ACHN (cell line): Measurements from ENCODE around the gene AMIGO1.

Source experiments
- DNase-seq: peaks from one replicate; pipeline ENCODE4 v3.0.0-alpha.2; 2015
- in situ Hi-C: cut with HindIII; loops from 2 replicates; pipeline ENCODE4 v1.10.0; 2017; ENCODE audit warnings: low sequenced_read_pairs, low pct_ligation_motif_present, low pct_unique_long_range_greater_than_20kb

AMIGO1 gene

DNA sequence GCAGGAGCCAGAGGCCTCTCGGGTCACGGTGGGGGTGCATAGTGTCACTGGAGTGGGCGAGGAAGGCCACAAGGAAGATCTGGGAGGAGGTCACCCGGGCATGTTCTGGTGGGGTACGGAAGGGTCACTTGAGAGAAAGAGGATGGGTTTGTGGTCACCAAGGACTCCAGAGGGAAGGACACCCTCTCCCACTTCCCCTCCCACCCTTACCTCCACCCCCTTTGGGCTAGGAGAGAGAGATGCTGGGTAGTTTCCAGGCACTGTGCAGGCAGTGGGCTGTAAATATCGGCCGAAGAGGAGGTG is 703 bp downstream of the AMIGO1 start:
- no peak for DNase-seq
- in situ Hi-C loops = no loop called here

- in situ Hi-C loops = no loop called here
- no peak for DNase-seq
Observed at GRCh38 chr1:109508001-109508872, 1.3 kb downstream of the AMIGO1 start.

- no peak for DNase-seq
- in situ Hi-C loops = no loop called here
Observed at GRCh38 chr1:109504974-109505373, 4.6 kb downstream of the AMIGO1 start.

DNA sequence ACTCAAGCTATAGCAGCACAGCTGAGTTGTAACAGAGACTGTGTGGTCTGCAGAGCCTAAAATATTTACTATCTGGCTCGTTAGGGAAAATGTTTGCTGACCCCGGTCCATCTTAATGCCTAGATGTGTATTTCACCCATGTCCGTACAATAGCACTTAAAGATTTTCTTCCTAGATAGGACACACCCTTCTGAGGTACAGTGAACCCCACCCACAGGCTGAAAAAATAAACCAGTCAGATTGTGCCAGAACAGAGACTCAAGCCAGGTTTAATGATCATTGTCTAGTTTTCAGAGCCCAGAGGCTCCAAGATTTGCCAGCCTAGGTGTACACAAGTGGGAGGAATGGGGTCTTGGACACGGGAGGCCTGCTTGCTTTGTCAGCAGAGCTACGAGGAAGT is 5.6 kb downstream of the AMIGO1 start:
- in situ Hi-C loops = no loop called here
- DNase-seq = no peak

DNA sequence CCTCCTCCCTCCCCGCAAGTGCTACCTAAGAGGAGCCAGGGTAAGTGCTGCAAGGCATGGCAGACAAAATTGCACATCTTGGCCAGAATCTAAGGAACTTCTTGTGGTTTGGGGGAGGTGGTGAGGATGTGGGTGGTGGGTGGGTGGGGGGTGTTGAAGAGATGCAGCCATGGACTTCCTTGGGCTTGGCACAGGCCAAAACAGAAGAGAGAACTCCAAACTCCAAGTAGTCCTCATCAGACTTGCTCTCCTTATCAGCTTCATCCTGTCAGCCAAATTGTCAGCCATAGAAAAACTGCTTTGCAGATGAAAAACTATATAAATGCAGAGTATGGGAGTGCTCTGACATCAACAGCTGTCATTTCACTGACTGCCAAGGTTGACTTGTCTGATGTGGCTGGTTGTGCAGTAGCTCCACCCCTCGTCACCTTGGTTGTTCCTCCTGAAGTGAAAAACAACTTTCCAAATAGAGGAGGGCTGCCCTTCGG is 7.1 kb downstream of the AMIGO1 start:
- in situ Hi-C loops = no loop called here
- no peak for DNase-seq

DNA sequence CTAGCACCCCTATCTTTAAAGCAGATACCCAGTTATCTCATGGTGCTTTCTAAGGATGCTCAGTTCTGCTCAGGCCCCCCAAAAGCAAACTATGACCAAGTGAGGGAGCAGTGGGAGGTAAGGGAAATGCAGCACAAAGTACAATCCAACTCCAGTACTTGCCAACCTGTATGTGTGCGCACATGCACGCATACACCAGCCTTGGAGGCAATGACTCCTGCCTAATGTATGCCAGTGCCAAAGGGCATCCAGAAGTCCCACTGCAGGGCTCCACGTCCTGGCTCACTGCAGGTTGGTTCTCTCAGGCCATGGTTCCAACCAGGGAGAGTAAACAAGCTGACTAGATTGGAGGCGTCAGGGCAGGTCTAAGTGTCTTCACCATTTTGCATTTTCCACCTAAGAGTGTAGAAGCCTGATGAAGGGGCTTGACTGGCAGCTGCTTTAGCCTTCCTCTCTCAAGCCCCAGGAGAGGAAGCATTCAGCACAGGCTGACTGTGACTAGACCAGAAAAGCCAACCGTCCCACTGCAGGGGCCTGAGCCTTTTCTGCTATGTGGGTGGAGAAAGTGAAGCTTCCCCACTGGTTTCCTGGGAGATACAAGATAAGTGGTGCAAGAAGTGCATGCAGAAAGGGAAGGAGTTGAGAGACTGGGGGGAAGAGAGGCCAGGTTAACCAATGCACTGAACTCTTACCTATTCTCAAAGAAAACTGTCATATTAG is 7.7 kb downstream of the AMIGO1 start:
- in situ Hi-C loops = no loop called here

GRCh38 chr1:109500941-109501381 is 8.6 kb downstream of the AMIGO1 start:
- no peak for DNase-seq
- in situ Hi-C loops = no loop called here

More for the DNA sequence above, 7.7 kb downstream of the AMIGO1 start:
- no peak for DNase-seq

DNA sequence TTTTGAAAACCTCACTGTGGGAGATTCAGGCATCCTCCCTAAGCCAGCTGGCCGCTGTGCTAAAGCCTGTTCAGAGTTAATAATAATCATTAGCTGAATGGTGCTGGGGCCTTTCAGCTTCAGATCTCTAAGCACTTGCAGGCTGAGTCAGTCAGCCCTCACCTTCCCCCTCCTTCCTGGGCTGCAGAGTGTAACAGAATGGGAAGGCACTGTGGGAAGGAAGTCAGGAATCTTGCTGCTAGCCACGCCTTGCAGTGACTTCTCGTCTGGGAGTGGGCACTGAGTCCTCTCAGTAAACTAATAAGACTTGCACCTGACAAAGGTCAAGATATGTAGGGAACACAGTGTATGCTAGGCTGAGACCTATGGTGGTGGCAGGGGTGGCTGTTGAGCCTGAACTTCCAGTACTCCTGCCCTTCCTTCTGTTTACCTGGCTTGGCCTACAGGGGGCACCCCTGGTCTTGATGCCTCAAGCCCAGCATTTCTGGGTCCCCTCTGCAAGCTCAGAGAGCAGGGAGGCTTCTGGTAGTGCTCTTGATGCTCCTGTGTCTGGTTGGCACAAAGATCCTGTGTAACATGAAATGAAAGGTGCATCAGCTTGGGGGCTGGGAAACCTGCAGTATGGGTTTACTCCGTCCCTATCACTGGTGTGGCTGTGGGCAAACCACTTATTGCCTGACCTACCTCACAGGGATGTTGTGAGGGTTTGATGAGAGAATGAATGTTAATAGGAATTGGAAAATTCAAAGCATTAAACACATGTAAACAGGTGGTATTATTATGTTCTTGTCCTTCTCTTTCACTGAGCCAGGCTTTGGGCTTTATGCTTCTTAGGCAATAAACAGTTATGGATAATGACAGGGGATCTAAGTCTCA is 9.6 kb downstream of the AMIGO1 start:
- peak; percentile 78 for DNase-seq
- in situ Hi-C loops = no loop called here

DNA sequence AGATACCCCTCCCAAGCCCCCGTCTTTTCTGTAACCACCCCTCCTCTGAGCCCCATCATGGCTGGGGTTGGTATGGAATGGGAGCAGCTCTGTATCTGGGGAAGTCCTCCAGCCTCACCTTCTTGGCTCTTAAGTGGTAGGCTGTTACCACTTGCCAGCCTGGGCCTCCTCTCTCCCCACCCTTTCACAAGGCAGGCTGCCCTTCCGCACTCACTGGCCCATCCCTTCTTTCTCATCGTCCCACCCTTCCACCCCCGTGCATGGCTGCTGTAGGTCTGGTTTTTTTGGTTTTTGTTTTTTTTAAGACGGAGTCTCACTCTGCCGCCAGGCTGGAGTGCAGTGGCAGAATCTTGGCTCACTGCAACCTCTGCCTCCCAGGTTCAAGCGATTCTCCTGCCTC is 10.4 kb downstream of the AMIGO1 start:
- no peak for DNase-seq
- in situ Hi-C loops = no loop called here

GRCh38 chr1:109498161-109498801 is 11.2 kb downstream of the AMIGO1 start:
- in situ Hi-C loops = no loop called here
- peak; percentile 41 for DNase-seq

DNA sequence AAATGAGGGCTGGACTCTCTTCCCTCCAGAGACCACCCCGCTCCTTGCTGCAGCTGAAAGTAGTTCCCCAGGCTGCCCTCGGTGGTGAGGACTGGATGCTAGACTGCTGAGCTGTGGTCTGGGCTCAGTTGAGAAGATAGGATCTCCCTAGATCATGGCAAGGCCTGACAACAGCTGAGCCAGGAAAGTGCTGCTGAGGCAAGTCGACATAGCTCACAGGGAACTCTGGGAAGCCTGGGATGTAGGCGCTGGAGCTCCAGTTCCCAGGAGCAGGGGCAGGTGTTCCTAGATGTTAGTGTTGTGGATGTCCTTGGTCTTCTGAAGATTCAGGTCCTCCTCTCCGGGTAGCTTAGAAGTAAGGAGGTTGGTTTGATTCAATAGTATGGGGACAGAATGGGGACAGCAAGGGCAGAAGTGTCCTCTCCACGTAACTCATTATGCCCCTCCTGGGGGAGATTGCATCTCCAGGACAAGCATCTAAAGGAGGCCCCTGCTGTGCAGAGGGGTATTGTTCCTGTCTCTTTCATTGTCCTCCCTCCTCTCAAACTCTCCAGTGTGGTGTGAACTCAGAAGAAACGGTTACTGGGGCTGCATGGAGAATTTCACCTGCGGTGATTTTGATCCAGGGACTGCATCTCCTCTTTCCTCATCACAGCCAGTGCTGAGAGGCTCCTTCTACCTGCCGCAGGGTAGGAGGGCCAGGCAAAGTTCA is 11.9 kb downstream of the AMIGO1 start:
- in situ Hi-C loops = no loop called here
- DNase-seq = no peak

DNA sequence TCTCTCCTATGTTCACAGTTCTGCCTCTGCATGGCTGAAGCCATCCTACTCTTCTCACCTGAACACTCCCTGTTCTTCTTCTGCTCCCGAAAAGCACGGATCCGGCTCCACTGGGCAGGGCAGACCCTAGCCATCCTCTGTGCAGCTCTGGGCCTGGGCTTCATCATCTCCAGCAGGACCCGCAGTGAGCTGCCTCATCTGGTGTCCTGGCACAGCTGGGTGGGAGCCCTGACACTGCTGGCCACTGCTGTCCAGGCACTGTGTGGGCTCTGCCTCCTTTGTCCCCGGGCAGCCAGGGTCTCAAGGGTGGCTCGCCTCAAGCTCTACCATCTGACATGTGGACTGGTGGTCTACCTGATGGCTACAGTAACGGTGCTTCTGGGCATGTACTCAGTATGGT is 13.8 kb downstream of the AMIGO1 start:
- in situ Hi-C loops = no loop called here
- DNase-seq = no peak

GRCh38 chr1:109493805-109494539 is 15.6 kb downstream of the AMIGO1 start, which contains the start of gene CYB561D1:
TSS of gene CYB561D1 (plus strand) at chr1:109494094. CDS start at chr1:109494140, 46 bp downstream.
- peak; percentile 84 for DNase-seq
- in situ Hi-C loops = no loop called here

GRCh38 chr1:109493227-109493626 is 16.3 kb downstream of the AMIGO1 start:
- in situ Hi-C loops = no loop called here
- DNase-seq = no peak

GRCh38 chr1:109492779-109493178 is 16.7 kb downstream of the AMIGO1 start:
- in situ Hi-C loops = no loop called here
- DNase-seq = no peak

DNA sequence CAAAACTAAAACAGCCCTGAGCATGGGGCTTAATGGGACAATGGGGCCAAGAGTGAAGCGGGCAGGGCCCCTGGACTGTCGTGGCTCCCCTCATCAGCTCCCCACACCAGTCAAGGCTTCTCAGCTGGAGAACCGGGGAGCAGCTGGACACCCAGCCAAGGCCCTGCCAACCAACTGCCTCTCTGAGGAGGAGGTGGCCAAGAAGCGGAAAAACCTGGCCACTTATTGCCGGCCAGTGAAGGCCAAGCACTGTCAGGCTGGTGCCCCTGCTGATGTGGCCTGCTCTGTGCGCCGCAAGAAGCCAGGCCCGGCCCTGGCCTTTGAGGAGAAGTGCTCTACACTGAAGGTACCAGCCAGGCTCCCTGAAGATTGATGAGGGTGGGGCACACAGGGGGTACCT is 18.2 kb downstream of the AMIGO1 start:
- no peak for DNase-seq
- in situ Hi-C loops = no loop called here

GRCh38 chr1:109490934-109491302 is 18.6 kb downstream of the AMIGO1 start:
- no peak for DNase-seq
- in situ Hi-C loops = no loop called here
